SK-N-SH (cell line): ENCODE results near the gene ARHGEF10L. TPM values are rescaled to one million over a fixed set of nuclear protein-coding genes. Genes with fewer than 3 reads are reported as not detected.

Source experiments
- CTCF ChIA-PET: fragments of 300-600, 350-600 bp; formaldehyde crosslinking; extraction: SDS; loops from one replicate; lab custom pipeline; 2021; lab: Yijun Ruan, JAX
- POLR2A ChIA-PET: fragments of 350-600 bp; sonication (Branson Sonifier 250); formaldehyde crosslinking; extraction: SDS; loops from one replicate; lab custom pipeline; 2020; ENCODE audit warnings: antibody characterized with exemption, inconsistent platforms; lab: Yijun Ruan, JAX
- DNase-seq: peaks from one replicate; pipeline ENCODE4 v3.0.0; 2012
- H2AFZ ChIP-seq: fragments of 200-600 bp; sonication (generic); 2 replicates; pipeline ENCODE4 v1.8.1; 2016; ENCODE audit warnings: antibody characterized with exemption, mild to moderate bottlenecking, low read depth
- H3F3A ChIP-seq: fragments of 200-600 bp; sonication (generic); replicated peaks from 2 replicates; pipeline ENCODE3; 2016; ENCODE audit warnings: antibody characterized with exemption, mild to moderate bottlenecking; ENCODE audit not compliant: insufficient read depth
- H3K27ac ChIP-seq, 2 experiments: fragments of 200-500 bp in 1 of 2; fragments of 200-600 bp in 1 of 2; sonication (Bioruptor generic) in 1 of 2; sonication (generic), shearing (Covaris generic) in 1 of 2; 2 replicates each; pipeline versions ENCODE4 v1.5.1 to v1.6.1; 2014 to 2016; ENCODE audit warnings: low read depth in 2 of 2, inconsistent platforms in 1 of 2, low read length in 1 of 2, mild to moderate bottlenecking in 1 of 2, mixed read lengths in 1 of 2
- H3K27me3 ChIP-seq: fragments of 200-600 bp; sonication (generic), shearing (Covaris generic); 2 replicates; pipeline ENCODE4 v1.6.1; 2016; ENCODE audit warnings: mixed run types; ENCODE audit not compliant: insufficient read depth
- H3K36me3 ChIP-seq, 2 experiments: fragments of 200-500 bp in 1 of 2; fragments of 200-600 bp in 1 of 2; sonication (Bioruptor generic) in 1 of 2; sonication (generic) in 1 of 2; replicated peaks in 1 of 2; 2 replicates each; pipeline versions ENCODE3 to v1.5.1; 2014 to 2016; ENCODE audit warnings: low read length in 1 of 2, mild to moderate bottlenecking in 1 of 2; ENCODE audit not compliant: insufficient read depth in 2 of 2, control insufficient read depth in 1 of 2
- H3K4me1 ChIP-seq, 2 experiments: fragments of 200-500 bp in 1 of 2; fragments of 200-600 bp in 1 of 2; sonication (Bioruptor generic) in 1 of 2; sonication (generic), shearing (Covaris generic) in 1 of 2; 2 replicates each; pipeline versions ENCODE4 v1.5.1 to v1.6.1; 2014 to 2016; ENCODE audit warnings: low read depth in 1 of 2, low read length in 1 of 2, mixed run types in 1 of 2; ENCODE audit not compliant: insufficient read depth in 2 of 2, control insufficient read depth in 1 of 2
- H3K4me2 ChIP-seq: fragments of 200-600 bp; sonication (generic), shearing (Covaris generic); 2 replicates; pipeline ENCODE4 v1.6.1; 2017; ENCODE audit warnings: mixed run types
- H3K4me3 ChIP-seq, 2 experiments: fragments of 200-500 bp in 1 of 2; fragments of 200-600 bp in 1 of 2; sonication (Bioruptor generic) in 1 of 2; sonication (generic), shearing (Covaris generic) in 1 of 2; 2 replicates each; pipeline versions ENCODE4 v1.5.1 to v1.8.1; 2014 to 2016; ENCODE audit warnings: low read depth in 2 of 2, inconsistent platforms in 1 of 2, low read length in 1 of 2, mild to moderate bottlenecking in 1 of 2, mixed read lengths in 1 of 2, moderate library complexity in 1 of 2
- H3K79me2 ChIP-seq: fragments of 200-600 bp; sonication (generic); 2 replicates; pipeline ENCODE4 v1.8.1; 2017; ENCODE audit warnings: mild to moderate bottlenecking; ENCODE audit not compliant: insufficient read depth
- H3K9ac ChIP-seq: fragments of 200-600 bp; sonication (generic); 2 replicates; pipeline ENCODE4 v1.6.1; 2017; ENCODE audit warnings: mixed run types
- H3K9me2 ChIP-seq: fragments of 200-600 bp; sonication (generic); 2 replicates; pipeline ENCODE4 v1.6.1; 2017; ENCODE audit warnings: mixed run types
- H3K9me3 ChIP-seq: fragments of 200-600 bp; sonication (generic); 2 replicates; pipeline ENCODE4 v1.6.1; 2017; ENCODE audit warnings: mixed run types, mild to moderate bottlenecking, moderate library complexity
- H4K20me1 ChIP-seq: fragments of 200-600 bp; sonication (generic); 2 replicates; pipeline ENCODE4 v1.6.1; 2017; ENCODE audit warnings: mild to moderate bottlenecking, mixed run types; ENCODE audit not compliant: insufficient read depth
- EP300 ChIP-seq, 2 experiments: IDR thresholded peaks; 2 replicates each; pipeline versions ENCODE4 v1.4.0 to v1.6.1; 2012; ENCODE audit warnings: borderline replicate concordance in 1 of 2, low read depth in 1 of 2, low read length in 1 of 2
- FOSL2 ChIP-seq: IDR thresholded peaks from 2 replicates; pipeline ENCODE4 v1.4.0; 2012; ENCODE audit warnings: low read depth, mild to moderate bottlenecking, moderate library complexity, borderline replicate concordance
- RFX5 ChIP-seq: IDR thresholded peaks from 2 replicates; pipeline ENCODE4 v1.6.1; 2012; ENCODE audit warnings: mild to moderate bottlenecking, improper control_type of control experiment, low read length
- SIN3A ChIP-seq: IDR thresholded peaks from 2 replicates; pipeline ENCODE4 v1.6.1; 2012; ENCODE audit warnings: low read depth, mild to moderate bottlenecking, low read length, moderate library complexity, borderline replicate concordance
- YY1 ChIP-seq: IDR thresholded peaks from 2 replicates; pipeline ENCODE4 v1.4.0; 2012; ENCODE audit warnings: low read depth, mild to moderate bottlenecking
- WGBS: methylation state at CpG from one replicate; pipeline ENCODE4 v1.1.6; 2017; ENCODE audit warnings: low lambda C conversion rate; 5-methylcytosine and 5-hydroxymethylcytosine counted together
- polyA plus RNA-seq, 3 experiments: library from polyadenylated mRNA; depleted of rRNA; stranded (reverse); fragments of >200 nt; gene quantifications; 2 replicates each; pipeline ENCODE4 v1.2.3, GENCODE V29; 2012
- TF ChIP-seq, protein P1 (sequence below): fragments of 200-600 bp; sonication (generic); IDR thresholded peaks from 2 replicates; pipeline ENCODE4 v1.6.1; 2017; ENCODE audit warnings: antibody characterized with exemption, mild to moderate bottlenecking, moderate library complexity

The ARHGEF10L gene
- polyA plus RNA-seq, 1 of the 3 experiments (the other 2 are of a cell fraction) = 12.5 TPM

DNA sequence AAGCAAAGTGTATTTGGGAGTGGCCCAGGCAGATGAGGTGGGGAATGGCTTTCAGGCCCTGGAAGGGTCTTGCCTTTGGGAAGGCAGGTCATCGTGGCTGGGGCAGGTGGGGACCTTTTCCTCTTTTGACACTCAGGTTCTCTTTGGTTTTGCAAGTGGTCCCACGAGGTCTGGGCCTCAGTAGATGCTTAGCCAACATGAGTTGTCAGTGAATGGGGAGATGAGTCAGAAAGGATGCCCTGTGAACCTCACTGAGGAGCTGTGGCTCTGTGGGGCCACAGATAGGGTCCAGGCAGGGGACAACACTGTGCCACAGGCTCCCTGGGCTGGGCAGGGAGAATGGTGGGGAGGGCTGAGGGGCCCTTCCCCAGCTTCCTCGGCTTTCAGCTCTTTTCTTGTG lies 19.0 kb downstream of the ARHGEF10L start:
- CTCF ChIA-PET = interaction anchor here (0.7 to 3.4 kb wide), 2 partner anchors 32 to 48 kb away, joined by 3 to 23 read pairs; no protein-coding TSS in a partner anchor
- H3K79me2 ChIP-seq = peaks cover 67% of the 10 kb centered on the region
- no peak overlapping the region for H3K4me3 ChIP-seq
- no peak overlapping the region for H3K9ac ChIP-seq
- H3K4me1 ChIP-seq = peaks cover 0 to 23% of the 10 kb centered on the region in 2 experiments; a peak in 2 of 4 replicates
- WGBS = 93% methylated on average over 2 of the region's 3 CpGs
- H2AFZ ChIP-seq = no peak overlapping the region
- no peaks in the 10 kb centered on the region for H3K9me3 ChIP-seq
- no peaks in the 10 kb centered on the region for H3K27me3 ChIP-seq
- TF ChIP-seq YY1 (no peak), SIN3A (no peak), EP300 (IDR thresholded peaks at IDR 0.05; ENCODE audit: borderline replicate concordance in 1 of 2, low read depth in 1 of 2, low read length in 1 of 2) (no peak)
- TF ChIP-seq, all 33 proteins: peak for 0
- Histone ChIP-seq H3K36me3 (no peaks in the 10 kb centered on the region), H3K9me2 (no peaks in the 10 kb centered on the region), H3K4me2 (no peak overlapping the region), H3K27ac (no peak overlapping the region), H4K20me1 (no peaks in the 10 kb centered on the region), H3F3A (peaks cover 9% of the 10 kb centered on the region)
- POLR2A ChIA-PET = no interaction called here
- no peak for DNase-seq

DNA sequence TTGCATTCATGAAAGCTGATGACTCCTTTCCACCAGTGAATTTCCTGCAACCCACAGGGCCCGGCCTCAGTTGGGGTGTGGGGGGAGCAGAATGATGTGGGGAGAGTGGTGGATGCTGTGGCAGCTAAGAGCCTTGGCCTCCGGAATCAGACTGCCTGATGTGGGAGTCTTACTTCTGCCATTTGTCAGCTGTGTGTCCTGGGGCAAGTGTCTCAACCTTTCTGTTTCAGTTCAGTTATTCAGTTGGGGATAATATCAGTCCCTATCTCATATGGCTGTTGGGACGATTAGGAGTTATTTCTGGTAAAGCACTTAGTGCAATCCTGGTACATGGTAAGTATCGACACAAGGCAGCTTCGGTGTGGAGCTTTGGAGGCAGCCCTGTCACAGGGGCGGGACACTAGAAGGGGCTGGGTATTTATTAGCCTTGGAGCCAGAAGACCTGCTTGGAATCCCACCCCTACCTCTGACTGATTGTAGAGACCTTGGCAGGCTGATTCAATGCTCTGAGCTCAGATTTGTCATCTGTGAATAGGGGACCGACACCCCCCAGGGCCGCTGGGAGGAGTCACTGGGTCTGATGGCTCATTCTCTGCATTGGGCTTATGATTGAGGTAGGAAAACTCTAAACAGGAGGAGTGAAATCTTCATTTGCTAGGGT lies 19.6 kb downstream of the ARHGEF10L start:
- POLR2A ChIA-PET = no interaction called here
- Histone ChIP-seq H4K20me1 (no peaks in the 10 kb centered on the region), H3K27ac (no peak overlapping the region), H3K27me3 (no peaks in the 10 kb centered on the region), H2AFZ (no peak overlapping the region), H3K4me2 (no peak overlapping the region), H3K4me1 (peaks cover 5 to 19% of the 10 kb centered on the region in 2 experiments; a peak in 3 of 4 replicates), H3K36me3 (no peaks in the 10 kb centered on the region), H3K9me3 (no peaks in the 10 kb centered on the region), H3K4me3 (no peak overlapping the region), H3K79me2 (peaks cover 73% of the 10 kb centered on the region), H3K9ac (no peak overlapping the region), H3F3A (peaks cover 5% of the 10 kb centered on the region), H3K9me2 (no peaks in the 10 kb centered on the region)
- TF ChIP-seq, protein P1, sequence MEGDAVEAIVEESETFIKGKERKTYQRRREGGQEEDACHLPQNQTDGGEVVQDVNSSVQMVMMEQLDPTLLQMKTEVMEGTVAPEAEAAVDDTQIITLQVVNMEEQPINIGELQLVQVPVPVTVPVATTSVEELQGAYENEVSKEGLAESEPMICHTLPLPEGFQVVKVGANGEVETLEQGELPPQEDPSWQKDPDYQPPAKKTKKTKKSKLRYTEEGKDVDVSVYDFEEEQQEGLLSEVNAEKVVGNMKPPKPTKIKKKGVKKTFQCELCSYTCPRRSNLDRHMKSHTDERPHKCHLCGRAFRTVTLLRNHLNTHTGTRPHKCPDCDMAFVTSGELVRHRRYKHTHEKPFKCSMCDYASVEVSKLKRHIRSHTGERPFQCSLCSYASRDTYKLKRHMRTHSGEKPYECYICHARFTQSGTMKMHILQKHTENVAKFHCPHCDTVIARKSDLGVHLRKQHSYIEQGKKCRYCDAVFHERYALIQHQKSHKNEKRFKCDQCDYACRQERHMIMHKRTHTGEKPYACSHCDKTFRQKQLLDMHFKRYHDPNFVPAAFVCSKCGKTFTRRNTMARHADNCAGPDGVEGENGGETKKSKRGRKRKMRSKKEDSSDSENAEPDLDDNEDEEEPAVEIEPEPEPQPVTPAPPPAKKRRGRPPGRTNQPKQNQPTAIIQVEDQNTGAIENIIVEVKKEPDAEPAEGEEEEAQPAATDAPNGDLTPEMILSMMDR = no peak
- TF ChIP-seq RFX5 (no peak), FOSL2 (no peak)
- CTCF ChIA-PET = interaction anchor here (0.7 to 3.4 kb wide), 3 partner anchors 14 to 47 kb away, joined by 3 to 23 read pairs (median 3); no protein-coding TSS in a partner anchor
- WGBS = 81% methylated on average over 6 of the region's 8 CpGs
- DNase-seq = no peak
